Dendritic cell treated with granulocyte-macrophage colony-stimulating factor and Interleukin-4, amounts not matched to agents 40 ng/mL and 50 ng/mL, for 4 days (primary cell): ENCODE data around the gene CNP.
A peak's percentile ranks its signal among the peaks of the same experiment; 100 is the strongest.
"Not testable (repeated sequence)": the region's sequence is repeated elsewhere in the genome, so short reads cannot be mapped to it uniquely, and the experiment has no call there.

Source experiments
- H3K27ac Mint-ChIP-seq: one replicate; pipeline ENCODE4 v1.8.0; 2022; ENCODE audit warnings: mild to moderate bottlenecking, mixed read lengths
- H3K27me3 Mint-ChIP-seq: one replicate; pipeline ENCODE4 v1.8.0; 2022; ENCODE audit warnings: mild to moderate bottlenecking, mixed read lengths
- H3K36me3 Mint-ChIP-seq: one replicate; pipeline ENCODE4 v1.8.0; 2022; ENCODE audit warnings: low read depth, mixed read lengths
- H3K4me1 Mint-ChIP-seq: one replicate; pipeline ENCODE4 v1.8.0; 2022; ENCODE audit warnings: low read depth, mixed read lengths
- H3K4me3 Mint-ChIP-seq: one replicate; pipeline ENCODE4 v1.8.0; 2022; ENCODE audit warnings: mild to moderate bottlenecking, moderate library complexity, mixed read lengths
- H3K9me3 Mint-ChIP-seq: one replicate; pipeline ENCODE4 v1.8.0; 2022; ENCODE audit warnings: mixed read lengths
- intact Hi-C: fragments of 100-400 bp; cut with micrococcal nuclease; formaldehyde crosslinking; loops from one replicate; pipeline ENCODE4 v1.15.0; 2022

The CNP gene

GRCh38 chr17:41966463-41967140, at the start of gene CNP:
Gene CNP (plus strand): TSS chr17:41966795. CDS start chr17:41966885, 90 bp downstream.
- H3K4me1 Mint-ChIP-seq, result peaks cover 47% of the 10 kb centered on the region
- peaks cover 40% of the 10 kb centered on the region for H3K36me3 Mint-ChIP-seq
- peaks cover 4% of the 10 kb centered on the region for H3K27me3 Mint-ChIP-seq
- peak within 1 kb of the TSS; percentile 76 for H3K4me3 Mint-ChIP-seq
- H3K9me3 Mint-ChIP-seq, result no peaks in the 10 kb centered on the region
- peak within 1 kb of the TSS; percentile 36 for H3K27ac Mint-ChIP-seq
- intact Hi-C loops, result loop anchor here (1.0 to 2.0 kb wide), 2 partner anchors 50 to 146 kb away; partner anchors contain the start of genes DHX58 and DNAJC7

GRCh38 chr17:41917192-41917591, 49.4 kb upstream of the CNP start:
- H3K36me3 Mint-ChIP-seq, result peaks cover 51% of the 10 kb centered on the region
- H3K9me3 Mint-ChIP-seq, result no peaks in the 10 kb centered on the region
- peak overlapping the region; percentile 91 for H3K27ac Mint-ChIP-seq
- H3K27me3 Mint-ChIP-seq, result no peaks in the 10 kb centered on the region
- intact Hi-C loops, result no loop called here
- peaks cover 56% of the 10 kb centered on the region for H3K4me1 Mint-ChIP-seq
- peak overlapping the region; percentile 99 for H3K4me3 Mint-ChIP-seq

GRCh38 chr17:41917679-41918313, 48.8 kb upstream of the CNP start:
- H3K4me3 Mint-ChIP-seq, result peak overlapping the region; percentile 99
- peaks cover 45% of the 10 kb centered on the region for H3K36me3 Mint-ChIP-seq
- H3K27ac Mint-ChIP-seq, result peak overlapping the region; percentile 91
- intact Hi-C loops, result no loop called here
- H3K4me1 Mint-ChIP-seq, result peaks cover 56% of the 10 kb centered on the region
- no peaks in the 10 kb centered on the region for H3K9me3 Mint-ChIP-seq
- no peaks in the 10 kb centered on the region for H3K27me3 Mint-ChIP-seq

GRCh38 chr17:41918314-41919164, 48.1 kb upstream of the CNP start, which contains the start of gene ACLY:
Gene ACLY (minus strand): TSS chr17:41918951. CDS start chr17:41913873, 5,078 bp downstream.
- Mint-ChIP-seq H3K4me1 (peaks cover 54% of the 10 kb centered on the region), H3K27ac (peak within 1 kb of the TSS; percentile 91), H3K4me3 (peak within 1 kb of the TSS; percentile 99), H3K9me3 (no peaks in the 10 kb centered on the region), H3K27me3 (no peaks in the 10 kb centered on the region), H3K36me3 (peaks cover 38% of the 10 kb centered on the region)
- intact Hi-C loops, result loop anchor here (1.0 kb wide), 1 partner anchor 12 kb away; the partner anchor contains the start of gene ODAD4

- Mint-ChIP-seq H3K27ac (peak overlapping the region; percentile 91), H3K4me1 (peaks cover 46% of the 10 kb centered on the region), H3K27me3 (no peaks in the 10 kb centered on the region), H3K4me3 (peak overlapping the region; percentile 99), H3K36me3 (peaks cover 30% of the 10 kb centered on the region), H3K9me3 (no peaks in the 10 kb centered on the region)
- intact Hi-C loops, result loop anchor here (1.0 kb wide), 1 partner anchor 11 kb away; the partner anchor contains the start of gene ODAD4
Observed at GRCh38 chr17:41919165-41919817, 47.3 kb upstream of the CNP start.

GRCh38 chr17:41919840-41920579, 46.6 kb upstream of the CNP start:
- H3K4me1 Mint-ChIP-seq, result peaks cover 39% of the 10 kb centered on the region
- H3K36me3 Mint-ChIP-seq, result peaks cover 23% of the 10 kb centered on the region
- H3K9me3 Mint-ChIP-seq, result no peaks in the 10 kb centered on the region
- H3K4me3 Mint-ChIP-seq, result no peak overlapping the region
- no peaks in the 10 kb centered on the region for H3K27me3 Mint-ChIP-seq
- H3K27ac Mint-ChIP-seq, result peak overlapping the region; percentile 91
- intact Hi-C loops, result loop anchor here (1.0 kb wide), 1 partner anchor 10 kb away; the partner anchor contains the start of gene ODAD4

- Mint-ChIP-seq H3K27ac (no peak overlapping the region), H3K4me3 (no peak overlapping the region), H3K27me3 (no peaks in the 10 kb centered on the region), H3K9me3 (no peaks in the 10 kb centered on the region), H3K4me1 (peaks cover 34% of the 10 kb centered on the region), H3K36me3 (peaks cover 18% of the 10 kb centered on the region)
- intact Hi-C loops, result no loop called here
Observed at GRCh38 chr17:41920580-41920955, 46.0 kb upstream of the CNP start.

GRCh38 chr17:41925991-41926590, 40.5 kb upstream of the CNP start:
- Mint-ChIP-seq H3K4me1 (peaks cover 25% of the 10 kb centered on the region), H3K9me3 (no peaks in the 10 kb centered on the region), H3K36me3 (no peaks in the 10 kb centered on the region), H3K27ac (no peak overlapping the region), H3K4me3 (no peak overlapping the region), H3K27me3 (no peaks in the 10 kb centered on the region)
- intact Hi-C loops, result no loop called here

- Mint-ChIP-seq H3K4me1 (peaks cover 47% of the 10 kb centered on the region), H3K27ac (peak overlapping the region; percentile 95), H3K9me3 (no peaks in the 10 kb centered on the region), H3K4me3 (peak overlapping the region; percentile 11), H3K27me3 (no peaks in the 10 kb centered on the region), H3K36me3 (no peaks in the 10 kb centered on the region)
- intact Hi-C loops, result no loop called here
Observed at GRCh38 chr17:41928693-41929251, 37.8 kb upstream of the CNP start.

GRCh38 chr17:41930009-41930832, 36.4 kb upstream of the CNP start, which contains the start of gene ODAD4:
Gene ODAD4 (plus strand): TSS chr17:41930617. CDS start chr17:41930724, 107 bp downstream.
- peaks cover 47% of the 10 kb centered on the region for H3K4me1 Mint-ChIP-seq
- H3K27me3 Mint-ChIP-seq, result no peaks in the 10 kb centered on the region
- H3K9me3 Mint-ChIP-seq, result no peaks in the 10 kb centered on the region
- H3K4me3 Mint-ChIP-seq, result peak within 1 kb of the TSS; percentile 86
- H3K36me3 Mint-ChIP-seq, result no peaks in the 10 kb centered on the region
- H3K27ac Mint-ChIP-seq, result peak within 1 kb of the TSS; percentile 95
- intact Hi-C loops, result loop anchor here (1.0 kb wide), 1 partner anchor 11 kb away; no protein-coding TSS in a partner anchor

- peak overlapping the region; percentile 95 for H3K27ac Mint-ChIP-seq
- peaks cover 47% of the 10 kb centered on the region for H3K4me1 Mint-ChIP-seq
- not testable (repeated sequence) for H3K9me3 Mint-ChIP-seq, H3K36me3 Mint-ChIP-seq, H3K27me3 Mint-ChIP-seq
- H3K4me3 Mint-ChIP-seq, result peak overlapping the region; percentile 86
- intact Hi-C loops, result loop anchor here (1.0 kb wide), 1 partner anchor 11 kb away; no protein-coding TSS in a partner anchor
Observed at GRCh38 chr17:41930833-41931156, 35.8 kb upstream of the CNP start.

- intact Hi-C loops, result not testable (repeated sequence)
- peaks cover 47% of the 10 kb centered on the region for H3K4me1 Mint-ChIP-seq
Observed at GRCh38 chr17:41931715-41932114, 34.9 kb upstream of the CNP start.

More at GRCh38 chr17:41931715-41932114, 34.9 kb upstream of the CNP start:
- not testable (repeated sequence) for H3K9me3 Mint-ChIP-seq, H3K27me3 Mint-ChIP-seq, H3K36me3 Mint-ChIP-seq, H3K4me3 Mint-ChIP-seq
- peak overlapping the region; percentile 88 for H3K27ac Mint-ChIP-seq
